Lower leg skin (tissue), 3 donors: ENCODE data around the gene RB1.

Experiments
- POLR2A ChIP-seq, 2 donors: fragments of 450-650 bp; IDR thresholded peaks; one replicate each; pipeline ENCODE4 v1.6.1; 2016 to 2017; ENCODE audit warnings: antibody characterized with exemption in 2 of 2, mild to moderate bottlenecking in 1 of 2, moderate library complexity in 1 of 2
- TF ChIP-seq, protein P1 (sequence below), 3 donors: fragments of 450-650 bp; IDR thresholded peaks; one replicate each; pipeline ENCODE4 v1.5.1; 2016; ENCODE audit warnings: antibody characterized with exemption in 3 of 3, mild to moderate bottlenecking in 3 of 3, moderate library complexity in 2 of 3

DNA sequence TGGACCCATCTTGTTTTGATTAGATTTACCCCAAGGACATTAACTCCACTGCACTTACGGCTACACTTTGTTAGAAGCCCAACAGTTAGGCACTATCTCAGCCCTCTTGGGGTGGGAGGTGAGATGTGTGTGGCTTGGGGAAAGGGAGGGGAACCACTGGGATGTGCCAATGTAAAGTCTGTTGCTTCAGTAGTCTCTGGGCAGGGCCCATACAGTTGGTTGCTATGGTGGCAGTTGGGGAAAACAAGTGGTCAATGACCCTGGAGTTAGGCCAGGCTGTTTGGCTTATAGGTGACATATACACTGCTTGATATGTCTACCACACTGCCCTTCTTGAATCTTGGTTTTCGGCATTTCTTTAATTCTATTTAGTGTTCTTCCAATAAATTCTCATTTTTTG is 8.9 kb upstream of the RB1 start:
- TF ChIP-seq, protein P1, sequence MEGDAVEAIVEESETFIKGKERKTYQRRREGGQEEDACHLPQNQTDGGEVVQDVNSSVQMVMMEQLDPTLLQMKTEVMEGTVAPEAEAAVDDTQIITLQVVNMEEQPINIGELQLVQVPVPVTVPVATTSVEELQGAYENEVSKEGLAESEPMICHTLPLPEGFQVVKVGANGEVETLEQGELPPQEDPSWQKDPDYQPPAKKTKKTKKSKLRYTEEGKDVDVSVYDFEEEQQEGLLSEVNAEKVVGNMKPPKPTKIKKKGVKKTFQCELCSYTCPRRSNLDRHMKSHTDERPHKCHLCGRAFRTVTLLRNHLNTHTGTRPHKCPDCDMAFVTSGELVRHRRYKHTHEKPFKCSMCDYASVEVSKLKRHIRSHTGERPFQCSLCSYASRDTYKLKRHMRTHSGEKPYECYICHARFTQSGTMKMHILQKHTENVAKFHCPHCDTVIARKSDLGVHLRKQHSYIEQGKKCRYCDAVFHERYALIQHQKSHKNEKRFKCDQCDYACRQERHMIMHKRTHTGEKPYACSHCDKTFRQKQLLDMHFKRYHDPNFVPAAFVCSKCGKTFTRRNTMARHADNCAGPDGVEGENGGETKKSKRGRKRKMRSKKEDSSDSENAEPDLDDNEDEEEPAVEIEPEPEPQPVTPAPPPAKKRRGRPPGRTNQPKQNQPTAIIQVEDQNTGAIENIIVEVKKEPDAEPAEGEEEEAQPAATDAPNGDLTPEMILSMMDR (IDR thresholded peaks at IDR 0.05) = no peak
- TF ChIP-seq POLR2A (IDR thresholded peaks at IDR 0.05) = no peak
